Activated T-helper 1 cell treated with Interleukin-2 at 50 U/mL for 16 hours (primary cell): Measurements from ENCODE around the gene ANKRD27.
A peak's percentile ranks its signal among the peaks of the same experiment; 100 is the strongest.
"Not testable (repeated sequence)": the region's sequence is repeated elsewhere in the genome, so short reads cannot be mapped to it uniquely, and the experiment has no call there.

Experiments used
- DNase-seq: peaks from one replicate; pipeline ENCODE4 v3.0.0-alpha.2; 2020; ENCODE audit warnings: low read depth

The ANKRD27 gene

GRCh38 chr19:32652331-32652730 lies 22.6 kb downstream of the ANKRD27 start:
- DNase-seq: not testable (repeated sequence)

- DNase-seq: no peak
Measured at GRCh38 chr19:32651729-32652140, 23.2 kb downstream of the ANKRD27 start.

GRCh38 chr19:32650671-32651070 lies 24.3 kb downstream of the ANKRD27 start:
- no peak for DNase-seq

- DNase-seq: no peak
Measured at GRCh38 chr19:32649751-32650150, 25.2 kb downstream of the ANKRD27 start.

DNA sequence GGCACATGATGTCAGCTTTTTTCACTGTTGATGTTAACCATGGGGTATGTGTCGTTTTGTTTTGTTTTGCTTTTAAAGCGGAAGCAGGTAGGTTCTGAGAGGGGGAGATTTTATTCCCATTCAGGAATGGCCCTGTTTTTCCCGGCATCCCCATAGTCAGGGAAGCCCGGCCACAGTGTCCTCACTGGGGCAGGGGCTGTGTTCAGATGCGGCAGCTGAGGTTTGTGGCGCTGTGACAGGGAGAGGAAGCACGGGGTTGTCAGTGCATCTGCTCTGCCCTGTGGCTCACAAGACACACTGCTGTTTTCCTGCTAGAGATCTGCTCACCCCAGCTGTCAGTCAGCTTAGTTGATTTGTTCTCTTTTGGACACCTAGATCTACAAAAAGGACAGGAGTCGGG lies 27.6 kb downstream of the ANKRD27 start:
- DNase-seq: no peak

GRCh38 chr19:32646556-32646955 lies 28.4 kb downstream of the ANKRD27 start:
- no peak for DNase-seq

DNA sequence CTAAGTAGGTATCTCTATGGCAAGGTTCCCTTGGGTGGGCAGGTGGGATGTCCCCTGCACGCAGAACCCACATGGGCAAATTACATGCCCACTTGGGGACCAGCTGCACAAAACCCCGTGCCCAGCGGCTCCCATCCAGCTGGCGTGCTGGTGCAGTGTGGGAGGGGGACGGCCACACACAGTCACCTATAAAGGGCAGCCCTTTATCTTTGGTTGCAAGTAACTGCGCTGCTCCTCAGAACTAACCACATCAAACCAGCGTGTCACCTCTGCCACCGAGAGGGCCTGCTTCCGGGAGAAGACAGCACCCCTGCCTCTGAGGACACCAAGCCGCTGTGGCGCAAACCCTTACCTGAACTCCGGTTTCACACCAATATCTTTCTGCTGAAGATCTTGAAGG lies 32.2 kb downstream of the ANKRD27 start:
- DNase-seq: peak; percentile 39

- no peak for DNase-seq
Measured at GRCh38 chr19:32638625-32639024, 36.4 kb downstream of the ANKRD27 start.

DNA sequence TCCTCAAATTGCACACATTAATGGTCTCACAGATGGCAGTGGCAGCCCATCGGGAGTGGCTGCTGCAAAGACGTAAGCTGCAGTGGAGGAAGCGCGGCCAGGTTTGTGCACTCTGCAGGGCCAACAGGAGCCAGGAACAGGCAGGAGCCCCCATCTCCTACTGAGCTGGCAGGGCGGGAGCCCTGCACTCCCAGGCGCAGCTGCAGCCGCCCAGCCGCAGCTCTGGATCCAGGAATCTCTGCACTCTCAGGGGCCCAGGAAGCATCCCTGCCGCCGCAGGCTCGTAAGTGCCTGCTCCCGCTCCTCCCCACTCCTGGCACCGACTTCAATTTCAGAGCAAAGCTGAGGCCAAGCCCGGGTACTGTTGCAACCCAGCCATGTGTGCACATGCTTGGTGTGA lies 37.5 kb downstream of the ANKRD27 start:
- DNase-seq: no peak

DNA sequence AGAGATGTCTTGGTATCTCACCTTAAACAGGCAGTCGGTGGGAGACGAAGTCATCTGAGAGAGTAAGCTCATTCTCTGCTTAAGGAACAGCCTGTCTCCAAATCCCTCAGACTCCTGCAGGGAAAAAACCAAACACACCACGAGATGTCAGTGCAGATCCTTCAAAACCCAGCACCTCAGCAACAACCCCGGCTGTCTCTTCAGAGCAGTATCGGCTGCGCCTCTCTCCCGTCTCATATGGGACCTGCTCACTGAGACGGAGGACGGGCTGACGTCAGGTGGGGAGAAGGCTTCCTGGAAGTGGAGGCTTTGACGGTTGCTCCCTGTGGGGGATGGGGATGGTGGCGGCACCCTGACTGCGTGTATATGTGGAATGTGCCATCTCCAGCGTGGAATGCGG lies 43.6 kb downstream of the ANKRD27 start:
- no peak for DNase-seq

- DNase-seq: no peak
Measured at GRCh38 chr19:32630338-32630737, 44.6 kb downstream of the ANKRD27 start.

DNA sequence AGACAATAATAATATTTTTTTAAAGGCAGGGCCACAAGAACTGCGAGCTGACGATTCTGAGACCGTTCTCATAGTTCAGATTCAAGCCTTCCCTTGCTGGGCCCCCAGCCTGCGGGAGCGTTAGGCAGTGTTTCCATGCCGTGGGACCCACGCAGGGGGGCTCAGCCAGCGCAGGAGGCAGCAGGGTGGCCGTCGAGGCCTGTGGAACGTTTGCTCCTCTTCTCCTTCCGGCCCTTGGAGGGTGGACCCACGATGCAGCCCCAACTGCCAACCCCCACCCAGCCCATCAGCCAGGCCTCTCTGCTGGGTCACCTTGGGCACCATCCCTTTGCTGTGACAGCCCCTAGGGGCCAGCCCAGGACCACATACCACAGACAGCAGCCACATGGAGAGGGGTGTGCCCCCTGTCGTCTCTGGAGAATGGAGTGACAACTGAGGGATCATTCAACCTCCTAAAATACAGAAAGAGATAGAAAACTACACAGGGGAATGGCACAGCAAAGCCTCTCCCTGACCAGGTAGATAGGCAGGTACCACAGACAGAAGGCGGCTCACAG lies 47.2 kb downstream of the ANKRD27 start:
- DNase-seq: no peak

GRCh38 chr19:32626969-32627368 lies 48.0 kb downstream of the ANKRD27 start:
- no peak for DNase-seq

GRCh38 chr19:32624410-32624809 lies 50.6 kb downstream of the ANKRD27 start:
- DNase-seq: no peak

DNA sequence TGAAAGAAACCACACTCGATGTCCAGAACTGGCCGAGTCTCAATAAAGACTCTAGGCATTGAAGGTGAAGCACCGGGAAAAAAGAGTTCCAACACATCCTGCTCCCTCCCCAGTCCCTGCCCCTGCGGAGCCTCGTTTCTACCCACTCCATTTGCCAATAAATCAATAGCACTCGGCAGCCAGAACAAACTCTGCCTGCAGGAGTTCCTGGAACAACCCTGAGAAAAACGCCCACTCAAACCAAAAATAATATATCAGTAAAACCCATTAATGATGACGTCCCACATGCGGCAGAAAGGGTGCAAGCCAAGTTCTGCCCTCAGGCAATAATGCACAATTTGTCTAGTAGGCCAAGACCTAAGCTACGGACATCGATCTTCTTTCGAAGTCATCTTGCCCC lies 53.0 kb downstream of the ANKRD27 start:
- no peak for DNase-seq

DNA sequence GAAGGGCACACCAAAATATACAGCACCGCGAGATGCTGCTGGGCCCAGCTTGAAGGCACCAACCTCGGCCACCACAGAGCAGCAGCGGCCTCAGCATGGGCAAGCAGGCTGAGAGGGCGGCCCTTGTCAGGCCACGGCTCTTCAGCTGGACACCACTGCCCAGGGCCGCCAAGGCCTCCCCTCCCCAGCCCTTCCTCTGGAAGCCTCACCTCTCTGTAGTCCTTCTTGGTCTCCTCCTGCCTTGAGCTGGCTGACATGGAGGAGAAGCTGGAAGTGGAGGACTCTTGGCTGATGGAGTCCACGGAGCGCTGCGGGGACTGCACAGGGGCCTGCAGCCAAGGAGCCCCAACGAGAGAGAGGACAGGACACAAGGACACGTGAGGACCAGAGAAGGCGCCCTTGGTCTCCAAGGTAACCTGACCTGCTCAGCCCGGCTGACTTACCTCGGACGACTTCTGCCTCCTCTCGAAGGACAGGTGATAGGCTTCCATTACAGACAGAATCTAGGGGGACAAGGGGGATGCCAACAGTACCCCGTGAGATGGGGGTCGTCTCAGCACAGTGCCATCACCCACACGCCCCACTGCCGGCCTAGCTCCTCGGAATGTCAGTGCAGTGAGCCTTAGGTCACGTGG lies 55.8 kb downstream of the ANKRD27 start:
- DNase-seq: no peak

DNA sequence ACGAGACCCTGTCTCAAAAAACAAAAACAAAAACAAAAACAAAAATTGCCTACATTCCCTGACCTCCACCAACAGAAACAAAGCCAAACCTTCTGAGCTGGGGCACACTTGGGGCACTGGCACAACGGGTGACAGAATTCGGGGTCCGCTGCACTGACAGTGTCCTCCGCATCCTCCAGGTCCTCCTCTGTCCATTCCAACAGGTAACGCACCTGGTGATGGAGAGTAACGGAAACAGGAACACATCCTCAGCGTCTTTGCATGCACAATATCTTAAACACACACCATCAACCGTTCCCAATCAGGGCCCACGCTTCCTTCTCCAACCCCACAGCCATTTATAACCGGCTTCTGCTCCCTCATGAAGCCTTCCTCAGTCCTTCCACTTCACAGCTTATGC lies 59.4 kb downstream of the ANKRD27 start:
- DNase-seq: no peak

DNA sequence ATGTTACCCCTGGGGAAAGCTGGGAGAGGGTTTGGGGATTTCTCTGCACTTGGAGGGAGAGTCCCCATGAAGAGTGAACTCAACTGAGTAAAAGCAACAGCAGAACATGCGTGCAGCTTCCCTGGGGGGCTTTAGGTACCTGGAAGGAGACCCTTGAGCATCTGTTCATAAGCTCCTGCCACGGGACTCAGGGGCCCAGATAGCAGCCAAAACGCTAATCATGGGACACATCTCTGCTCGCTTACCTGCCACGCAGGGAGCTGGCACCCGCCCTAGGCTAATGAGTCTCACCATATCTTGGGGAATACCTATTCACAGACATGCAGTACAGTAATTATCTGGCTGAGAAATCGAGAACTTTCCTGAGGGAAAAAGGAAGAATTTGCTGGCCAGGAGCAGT lies 60.1 kb downstream of the ANKRD27 start:
- DNase-seq: no peak

GRCh38 chr19:32613008-32613407 lies 62.0 kb downstream of the ANKRD27 start:
- no peak for DNase-seq

- no peak for DNase-seq
Measured at GRCh38 chr19:32611161-32611560, 63.8 kb downstream of the ANKRD27 start.

GRCh38 chr19:32607479-32607878 lies 67.5 kb downstream of the ANKRD27 start:
- DNase-seq: no peak

DNA sequence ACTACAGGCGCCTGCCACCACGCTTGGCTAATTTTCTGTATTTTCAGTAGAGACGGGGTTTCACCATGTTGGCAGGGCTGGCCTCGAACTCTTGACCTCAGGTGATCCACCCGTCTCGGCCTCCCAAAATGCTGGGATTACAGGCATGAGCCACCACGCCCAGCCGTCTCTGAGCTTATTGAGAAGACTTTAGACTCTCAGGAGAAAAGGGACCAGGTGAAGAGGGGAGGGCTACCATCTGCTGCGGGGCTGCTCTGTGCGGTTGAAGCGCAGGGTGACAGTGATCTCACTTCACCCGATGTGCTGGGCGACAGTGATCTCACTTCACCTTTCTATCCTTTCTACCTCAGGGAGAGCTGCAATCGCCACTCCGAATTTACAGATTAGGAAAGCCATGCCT lies 68.7 kb downstream of the ANKRD27 start:
- DNase-seq: no peak

GRCh38 chr19:32605544-32605943 lies 69.4 kb downstream of the ANKRD27 start:
- DNase-seq: no peak

DNA sequence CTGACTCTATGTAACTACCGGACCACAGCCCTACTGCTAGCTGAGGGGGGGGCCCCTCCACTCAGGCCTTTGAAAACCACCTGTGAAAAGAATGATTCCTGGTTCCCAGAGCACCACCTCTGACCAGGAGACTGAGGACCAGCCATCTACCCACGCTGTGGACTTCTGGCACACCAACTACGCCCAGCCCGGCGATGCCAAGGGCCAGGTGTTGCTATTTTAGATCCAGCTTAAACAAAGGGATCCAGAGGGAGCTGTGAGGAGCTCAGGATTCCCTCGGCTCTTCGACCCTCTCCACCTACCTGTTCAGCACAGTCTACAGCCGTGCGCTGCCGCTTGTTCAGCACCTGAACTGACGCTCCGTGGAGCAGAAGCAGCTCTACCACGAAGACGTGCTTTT lies 71.0 kb downstream of the ANKRD27 start:
- no peak for DNase-seq
